K562 (cell line): ENCODE measurements around the gene VILL. TPM values are rescaled to one million over a fixed set of nuclear protein-coding genes. Genes with fewer than 3 reads are reported as not detected.

Experiments used
- CEBPG ChIP-seq, 3 experiments: fragments of 200-800 bp in 1 of 3; sonication (Bioruptor generic) in 1 of 3; sonication (generic) in 1 of 3; formaldehyde crosslinking in 1 of 3; IDR thresholded peaks in 2 of 3; conservative IDR thresholded peaks in 1 of 3; 2 replicates each; pipeline versions ENCODE4 v1.6.1 to v1.8.0; 2016 to 2022; ENCODE audit warnings: missing compliant biosample characterization in 2 of 3, missing genetic modification characterization in 2 of 3, mild to moderate bottlenecking in 1 of 3, missing genetic modification reagents in 1 of 3
- CREB3L1 ChIP-seq: fragments of 450-650 bp; IDR thresholded peaks from 2 replicates; pipeline ENCODE4 v1.6.1; 2014; ENCODE audit warnings: low read depth, mild to moderate bottlenecking, moderate library complexity, borderline replicate concordance
- FOSL1 ChIP-seq: fragments of 200-800 bp; sonication (Bioruptor generic); conservative IDR thresholded peaks from 2 replicates; pipeline ENCODE4 v1.6.1; 2016; ENCODE audit warnings: missing genetic modification characterization, missing compliant biosample characterization
- FOXJ2 ChIP-seq: fragments of 200-800 bp; sonication (Bioruptor generic); IDR thresholded peaks from 2 replicates; pipeline ENCODE4 v1.6.1; 2016; ENCODE audit warnings: missing genetic modification characterization, missing compliant biosample characterization
- FOXP4 ChIP-seq: sonication (generic); formaldehyde crosslinking; IDR thresholded peaks from 2 replicates; pipeline ENCODE4 v1.8.0; 2022; ENCODE audit warnings: mild to moderate bottlenecking, missing genetic modification reagents, borderline replicate concordance
- HSF4 ChIP-seq: fragments of 250-450 bp; sonication (Bioruptor Pico); IDR thresholded peaks from 2 replicates; pipeline ENCODE4 v2.1.2; 2022; ENCODE audit warnings: mild to moderate bottlenecking, moderate library complexity, borderline replicate concordance
- LCOR ChIP-seq: sonication (generic); formaldehyde crosslinking; IDR thresholded peaks from 2 replicates; pipeline ENCODE4 v1.8.0; 2022; ENCODE audit warnings: mild to moderate bottlenecking, missing genetic modification reagents
- PHB2 ChIP-seq: fragments of 450-650 bp; IDR thresholded peaks from 2 replicates; pipeline ENCODE4 v1.6.1; 2017; ENCODE audit warnings: low read depth
- RAD51 ChIP-seq: fragments of 450-650 bp; IDR thresholded peaks from 2 replicates; pipeline ENCODE4 v1.7.1; 2016; ENCODE audit warnings: low read depth, mild to moderate bottlenecking, borderline replicate concordance
- STAT5B ChIP-seq: fragments of 250-450 bp; sonication (Bioruptor Pico); IDR thresholded peaks from 2 replicates; pipeline ENCODE4 v1.8.0; 2021; ENCODE audit warnings: mild to moderate bottlenecking, inconsistent platforms
- YY1 ChIP-seq, 3 experiments: IDR thresholded peaks; 2 replicates each; pipeline ENCODE4 v1.6.1; 2011; ENCODE audit warnings: low read length in 2 of 3, mild to moderate bottlenecking in 2 of 3, moderate library complexity in 2 of 3, borderline replicate concordance in 1 of 3, control low read depth in 1 of 3, low read depth in 1 of 3; ENCODE audit not compliant: insufficient read depth in 3 of 3, insufficient replicate concordance in 2 of 3, control insufficient read depth in 1 of 3, insufficient read length in 1 of 3; ENCODE audit errors: extremely low read depth in 1 of 3
- ZBTB17 ChIP-seq: fragments of 450-650 bp; formaldehyde crosslinking; IDR thresholded peaks from 2 replicates; pipeline ENCODE4 v1.4.0; 2020; ENCODE audit warnings: mild to moderate bottlenecking
- ZBTB9 ChIP-seq: fragments of 450-650 bp; formaldehyde crosslinking; IDR thresholded peaks from 2 replicates; pipeline ENCODE4 v1.4.0; 2020; ENCODE audit warnings: mild to moderate bottlenecking, moderate library complexity
- ZFP91 ChIP-seq: sonication (generic); formaldehyde crosslinking; IDR thresholded peaks from 2 replicates; pipeline ENCODE4 v1.8.0; 2022; ENCODE audit warnings: mild to moderate bottlenecking, missing genetic modification reagents
- ZNF766 ChIP-seq: fragments of 200-800 bp; sonication (Bioruptor generic); conservative IDR thresholded peaks from 2 replicates; pipeline ENCODE4 v1.6.1; 2016; ENCODE audit warnings: missing genetic modification characterization, missing compliant biosample characterization
- polyA plus RNA-seq, 8 experiments: library from polyadenylated mRNA; depleted of rRNA in 4 of 8; stranded (reverse) in 5 of 8; unstranded in 3 of 8; fragments of >200 nt; fragmentation: Nextera tagmentation in 2 of 8; fragmentation: Illumina TruSeq in 1 of 8; extraction: Ambion mirVana in 2 of 8; extraction: Trizol in 1 of 8; gene quantifications; 2 replicates each; pipeline versions ENCODE4 v1.2.1 to v1.2.3, GENCODE V29; 2011 to 2014; ENCODE audit warnings: inconsistent platforms in 1 of 8, missing spikeins in 1 of 8
- total RNA-seq, 7 experiments: library from RNA; depleted of rRNA in 6 of 7; stranded (reverse); fragments of >200 nt in 6 of 7; fragmentation: Illumina TruSeq in 2 of 7; extraction: Trizol in 2 of 7; gene quantifications; 2 replicates each; pipeline versions ENCODE4 v1.2.1 to v1.2.3, GENCODE V29; 2011 to 2021; ENCODE audit warnings: low replicate concordance in 1 of 7

The VILL gene
- total and polyA plus RNA-seq, 9 of the 15 experiments (the other 6 are each of a cell fraction or from before 2014, with no cell fraction given), result 0.11 to 16.0 (median 8.8) TPM

- TF ChIP-seq HSF4 (CRISPR knock-in tag) (0 out of 2 replicates have a peak, but pooled peaks have one; percentile 51), ZNF766 (CRISPR knock-in tag) (0 out of 2 replicates have a peak, but pooled peaks have one; percentile 19), STAT5B (no peak), CREB3L1 (peak; percentile 23; the same call in 1 of the 2 replicates), ZBTB17 (no peak), ZFP91 (CRISPR knock-in tag) (peak; percentile 55; the same call in 1 of the 2 replicates), FOXJ2 (no peak), RAD51 (no peak), LCOR (CRISPR knock-in tag) (0 out of 2 replicates have a peak, but pooled peaks have one; percentile 9), ZBTB9 (CRISPR knock-in tag) (0 out of 2 replicates have a peak, but pooled peaks have one; percentile 61), YY1 (IDR thresholded peaks at IDR 0.05; ENCODE audit: borderline replicate concordance in 1 of 3, control insufficient read depth in 1 of 3, extremely low read depth in 1 of 3, insufficient read depth in 3 of 3, insufficient read length in 1 of 3, insufficient replicate concordance in 2 of 3, low read depth in 1 of 3, low read length in 2 of 3) (peak in 2 of 3 experiments; percentile 30 to 59), FOSL1 (tag) (peak; percentile 23; the same call in 1 of the 2 replicates), PHB2 (no peak), CEBPG (CRISPR knock-in tag; IDR thresholded peaks at IDR 0.05) (0 out of 2 replicates have a peak, but pooled peaks have one; percentile 10), CEBPG (tag; conservative IDR thresholded peaks at IDR 0.05 in 1 of 2, IDR thresholded peaks at IDR 0.05 in 1 of 2) (no peak), FOXP4 (CRISPR knock-in tag) (0 out of 2 replicates have a peak, but pooled peaks have one; percentile 55)
Observed at GRCh38 chr3:37987751-37988179, 2.8 kb upstream of the VILL start (continued).
